NCI-H345 treated with DMSO at 0.1 percent for 48 hours (cell line): Measurements from ENCODE around the gene RNASEH1.

Experiments
- DNase-seq: peaks from one replicate; lab custom pipeline; 2025; ENCODE audit not compliant: unreplicated experiment; lab: John Stamatoyannopoulos, UW

Gene RNASEH1

GRCh38 chr2:3563521-3563976 is 5.4 kb upstream of the RNASEH1 start:
- DNase-seq = no peak

GRCh38 chr2:3557639-3558204 is 411 bp downstream of the RNASEH1 start:
- no peak for DNase-seq

GRCh38 chr2:3553946-3554345 is 4.2 kb downstream of the RNASEH1 start:
- DNase-seq = no peak

GRCh38 chr2:3547915-3548314 is 10.2 kb downstream of the RNASEH1 start:
- DNase-seq = no peak

GRCh38 chr2:3545788-3546478 is 12.2 kb downstream of the RNASEH1 start:
- no peak for DNase-seq

- no peak for DNase-seq
Observed at GRCh38 chr2:3543023-3543683, 15.0 kb downstream of the RNASEH1 start.

GRCh38 chr2:3542107-3542506 is 16.0 kb downstream of the RNASEH1 start:
- DNase-seq = no peak

- no peak for DNase-seq
Observed at GRCh38 chr2:3539836-3540235, 18.3 kb downstream of the RNASEH1 start.

- no peak for DNase-seq
Observed at GRCh38 chr2:3536682-3537632, 21.2 kb downstream of the RNASEH1 start.

GRCh38 chr2:3535794-3536681 is 22.1 kb downstream of the RNASEH1 start:
- DNase-seq = no peak

- no peak for DNase-seq
Observed at GRCh38 chr2:3535467-3535793, 22.7 kb downstream of the RNASEH1 start.

- no peak for DNase-seq
Observed at GRCh38 chr2:3534251-3534814, 23.8 kb downstream of the RNASEH1 start.

- DNase-seq = no peak
Observed at GRCh38 chr2:3533836-3534235, 24.3 kb downstream of the RNASEH1 start.

GRCh38 chr2:3532941-3533340 is 25.2 kb downstream of the RNASEH1 start:
- DNase-seq = no peak

- DNase-seq = no peak
Observed at GRCh38 chr2:3529316-3530025, 28.7 kb downstream of the RNASEH1 start.

GRCh38 chr2:3527886-3528785 is 30.0 kb downstream of the RNASEH1 start:
- DNase-seq = no peak

- no peak for DNase-seq
Observed at GRCh38 chr2:3526871-3527270, 31.3 kb downstream of the RNASEH1 start.

GRCh38 chr2:3523551-3524041 is 34.5 kb downstream of the RNASEH1 start:
- DNase-seq = no peak
